Muscle of leg (tissue), 11 donors: Measurements from ENCODE around the gene IGLON5. TPM values are rescaled to one million over a fixed set of nuclear protein-coding genes. Genes with fewer than 3 reads are reported as not detected.

ENCODE experiments used
- DNase-seq: peaks from one replicate; pipeline ENCODE4 v3.0.0; 2013
- H3K27ac ChIP-seq: one replicate; pipeline ENCODE4 v1.5.1; 2013; ENCODE audit warnings: mild to moderate bottlenecking, low read length, control low read depth
- H3K27me3 ChIP-seq: one replicate; pipeline ENCODE4 v1.6.1; 2013; ENCODE audit warnings: low read length; ENCODE audit not compliant: control insufficient read depth, insufficient read depth
- H3K36me3 ChIP-seq: one replicate; pipeline ENCODE4 v1.6.1; 2013; ENCODE audit warnings: low read length; ENCODE audit not compliant: control insufficient read depth, insufficient read depth
- H3K4me1 ChIP-seq: one replicate; pipeline ENCODE4 v1.6.1; 2013; ENCODE audit warnings: low read length; ENCODE audit not compliant: control insufficient read depth, insufficient read depth
- H3K4me3 ChIP-seq: one replicate; pipeline ENCODE4 v1.5.1; 2013; ENCODE audit warnings: low read length, control low read depth
- H3K9me3 ChIP-seq: replicated peaks from 2 replicates; pipeline ENCODE4 v1.6.1; 2013; ENCODE audit warnings: low read depth, low read length; ENCODE audit not compliant: control insufficient read depth
- WGBS: methylation state at CpG from one replicate; pipeline ENCODE4 v1.1.5; 2013; ENCODE audit warnings: missing lambda C conversion rate; ENCODE audit not compliant: insufficient coverage; 5-methylcytosine and 5-hydroxymethylcytosine counted together
- polyA plus RNA-seq, 8 donors: library from polyadenylated mRNA; unstranded; fragments of 120-200 nt; gene quantifications; one replicate each; pipeline versions ENCODE4 v1.2.1 to v1.2.3, GENCODE V29; 2013; ENCODE audit warnings: inconsistent platforms in 1 of 8, low replicate concordance in 1 of 8; ENCODE audit not compliant: insufficient read length in 8 of 8, insufficient read depth in 1 of 8
- total RNA-seq: library from RNA; stranded (reverse); fragments of 120-200 nt; gene quantifications from one replicate; pipeline ENCODE4 v1.2.4, GENCODE V29; 2013

IGLON5 gene
- total and polyA plus RNA-seq, 9 donors: 0.14 to 0.73 (median 0.21) TPM; not detected in 1

DNA sequence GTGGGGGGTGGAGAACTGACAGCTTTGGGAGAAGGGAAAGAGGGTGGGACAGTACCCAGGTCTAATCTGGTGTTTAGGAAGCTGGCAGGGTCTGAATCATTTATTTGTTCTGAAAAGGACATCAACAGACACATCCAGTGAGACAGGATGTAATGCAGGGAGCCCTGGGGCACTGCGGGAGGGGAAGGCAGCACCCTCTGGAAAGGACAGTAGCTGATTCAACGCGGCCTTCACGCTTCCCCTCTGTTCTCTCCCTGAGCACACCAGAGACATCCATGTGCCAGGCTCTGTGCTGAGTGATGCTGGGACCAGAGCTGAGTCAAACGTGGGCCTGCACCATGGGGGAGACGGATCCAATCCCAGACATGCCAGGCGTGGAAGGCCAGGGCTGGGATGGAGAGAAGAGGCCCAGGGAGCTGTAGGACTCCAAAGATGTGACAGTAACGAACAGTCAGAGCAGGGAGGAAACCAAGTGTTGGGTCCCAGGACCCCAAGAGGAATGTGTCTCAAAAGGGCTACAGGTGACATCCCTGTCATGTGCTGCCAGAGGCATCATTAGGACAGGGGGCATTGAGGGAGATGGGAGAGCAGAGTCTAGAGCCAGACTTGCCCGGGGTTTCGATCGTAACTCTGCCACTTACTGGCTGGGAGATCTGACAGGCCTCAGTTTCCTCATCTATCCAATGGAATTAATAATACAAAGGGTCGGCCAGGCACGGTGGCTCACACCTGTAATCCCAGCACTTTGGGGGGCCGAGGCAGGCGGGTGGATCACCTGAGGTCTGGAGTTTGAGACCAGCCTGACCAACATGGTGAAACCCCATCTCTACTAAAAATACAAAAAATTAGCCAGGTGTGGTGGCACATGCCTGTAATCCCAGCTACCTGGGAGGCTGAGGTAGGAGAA is 53.0 kb downstream of the IGLON5 start:
- Histone ChIP-seq H3K27ac (no peak overlapping the region), H3K4me1 (peaks cover 24% of the 10 kb centered on the region), H3K4me3 (no peak overlapping the region), H3K9me3 (no peaks in the 10 kb centered on the region), H3K36me3 (no peaks in the 10 kb centered on the region), H3K27me3 (no peaks in the 10 kb centered on the region)
- no peak for DNase-seq
- WGBS: 76% methylated on average over 4 of the region's 15 CpGs

DNA sequence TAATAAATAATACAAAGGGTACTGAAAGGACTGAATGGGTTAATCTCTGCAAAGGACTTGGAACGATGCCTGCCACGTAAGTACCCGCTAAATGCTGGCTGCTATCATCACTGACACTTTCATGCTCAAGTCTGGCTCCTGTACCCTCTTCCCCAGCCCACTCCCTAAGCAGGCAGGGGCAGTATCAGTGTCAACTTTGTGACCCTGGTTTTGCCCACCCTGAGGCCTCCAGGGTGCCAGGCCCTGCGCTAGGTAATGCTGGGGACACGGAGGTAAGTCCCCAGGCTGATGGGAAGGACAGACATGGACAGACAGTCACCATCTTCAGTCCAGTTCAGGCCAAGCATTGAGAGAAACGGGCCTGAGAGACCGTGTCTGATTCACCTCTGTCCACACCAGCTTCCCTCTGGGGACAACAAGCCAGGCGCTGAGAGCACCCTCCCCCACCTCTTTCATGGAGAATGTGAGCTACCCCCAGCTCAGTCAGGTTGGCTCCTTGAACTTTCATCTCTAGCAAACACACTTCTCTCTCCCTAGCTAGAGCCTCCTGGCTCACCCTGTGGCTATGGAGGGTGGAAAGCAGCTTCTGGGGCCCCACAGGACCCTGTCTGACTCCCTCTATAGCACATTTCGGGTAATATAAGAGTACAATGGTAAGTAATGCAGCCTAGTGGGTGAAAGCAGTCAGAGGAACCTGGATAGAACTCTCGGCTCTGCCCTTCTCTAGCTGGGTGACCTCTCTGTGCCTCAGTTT is 53.9 kb downstream of the IGLON5 start:
- Histone ChIP-seq H3K4me3 (peak overlapping the region; percentile 81), H3K9me3 (no peaks in the 10 kb centered on the region), H3K27ac (peak overlapping the region; percentile 70), H3K27me3 (no peaks in the 10 kb centered on the region), H3K36me3 (no peaks in the 10 kb centered on the region), H3K4me1 (peaks cover 24% of the 10 kb centered on the region)
- DNase-seq: peak; percentile 49
- WGBS: 16% methylated on average over 7 of the region's 10 CpGs

DNA sequence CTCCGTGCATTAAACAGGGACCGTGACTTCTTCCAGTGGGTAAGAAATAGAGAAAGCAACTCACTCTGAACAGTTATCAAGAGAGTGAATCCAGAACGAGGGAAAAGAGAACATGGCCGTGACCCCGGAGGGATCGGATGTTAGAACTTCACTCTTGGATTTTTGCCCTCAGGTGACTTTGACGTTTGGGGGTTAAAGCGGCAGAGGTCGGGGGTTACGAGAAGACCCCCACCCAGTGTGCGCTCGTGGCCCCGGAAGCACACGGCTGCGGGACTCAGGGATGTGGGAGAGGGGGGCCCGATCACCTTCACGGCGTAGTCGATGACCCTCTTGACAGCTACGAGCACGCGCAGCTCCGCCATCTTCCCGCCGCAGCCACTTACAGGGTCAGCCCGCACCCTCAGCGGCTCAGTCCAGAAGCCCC is 54.5 kb downstream of the IGLON5 start, which contains the start of gene ETFB:
ETFB (minus strand) TSS at position 424 of the 424 bp plus-strand sequence; CDS start at position 362, 62 bp downstream.
- Histone ChIP-seq H3K27ac (peak within 1 kb of the TSS; percentile 99), H3K36me3 (no peaks in the 10 kb centered on the region), H3K27me3 (no peaks in the 10 kb centered on the region), H3K9me3 (no peaks in the 10 kb centered on the region), H3K4me1 (peaks cover 24% of the 10 kb centered on the region), H3K4me3 (peak within 1 kb of the TSS; percentile 85)
- DNase-seq: no peak
- 1% methylated on average over 21 of the region's 27 CpGs for WGBS

DNA sequence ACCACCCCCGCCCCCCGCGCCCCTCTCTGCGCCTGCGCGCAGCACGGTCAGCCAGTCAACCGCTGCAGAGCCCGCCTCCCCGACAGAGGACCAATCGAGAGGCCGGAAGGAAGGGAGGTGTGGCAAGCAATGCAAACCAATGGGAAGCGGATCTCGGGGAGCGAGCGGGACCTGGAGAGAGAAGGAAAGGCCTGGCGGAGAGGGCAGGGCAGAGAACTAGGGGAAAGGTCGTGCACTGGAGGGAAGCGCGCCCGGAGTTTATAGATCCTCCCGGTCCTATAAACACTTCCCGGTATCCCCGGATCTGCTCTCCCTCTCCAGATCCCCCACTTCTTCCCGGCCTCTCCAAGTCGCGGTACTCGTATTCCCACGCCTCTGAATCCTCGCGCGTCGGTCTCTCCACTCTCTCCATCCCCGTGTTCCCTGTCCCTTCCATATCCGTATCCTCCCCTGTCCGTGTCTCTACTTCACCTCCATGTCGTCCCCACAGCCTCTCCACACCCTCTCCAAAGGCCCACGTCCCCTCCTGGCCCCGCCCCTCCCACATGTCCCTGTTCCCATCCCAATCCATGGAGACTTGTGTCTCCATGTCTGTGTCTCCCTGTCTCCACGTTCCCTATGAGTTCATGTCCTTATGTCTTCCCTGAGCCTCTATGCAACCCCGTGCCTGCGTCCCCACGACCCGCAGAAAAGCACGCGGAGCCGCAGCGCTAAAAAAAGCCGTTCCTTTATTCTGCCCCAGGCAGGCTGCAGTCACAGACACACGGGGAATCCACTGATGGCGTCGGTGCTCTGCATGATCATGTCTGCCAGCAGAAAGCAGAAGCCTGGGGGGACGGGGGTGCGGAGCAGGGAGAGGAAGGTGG is 55.2 kb downstream of the IGLON5 start:
- Histone ChIP-seq H3K4me3 (peak overlapping the region; percentile 85), H3K9me3 (no peaks in the 10 kb centered on the region), H3K36me3 (no peaks in the 10 kb centered on the region), H3K27me3 (no peaks in the 10 kb centered on the region), H3K4me1 (peaks cover 24% of the 10 kb centered on the region), H3K27ac (peak overlapping the region; percentile 99)
- 0% methylated on average over 46 of the region's 54 CpGs for WGBS
- peak; percentile 99 for DNase-seq

DNA sequence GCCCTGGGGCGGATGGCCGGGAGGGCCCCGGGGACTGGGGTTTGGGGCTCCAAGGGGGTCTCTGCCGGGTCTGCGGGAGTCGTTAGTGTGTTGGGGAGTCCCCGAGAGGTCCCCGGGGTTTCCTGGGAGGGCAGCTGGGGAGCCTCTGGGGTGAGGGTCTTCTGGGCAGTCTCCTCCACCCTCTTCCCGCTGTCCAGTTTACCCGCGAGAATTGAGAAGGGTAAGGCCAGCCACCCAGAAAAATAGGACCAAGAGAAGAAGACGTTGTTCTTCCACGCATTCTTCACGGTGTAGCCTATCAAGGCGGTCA is 55.8 kb downstream of the IGLON5 start:
- no peaks in the 10 kb centered on the region for H3K36me3 ChIP-seq
- H3K4me1 ChIP-seq: peaks cover 24% of the 10 kb centered on the region

DNA sequence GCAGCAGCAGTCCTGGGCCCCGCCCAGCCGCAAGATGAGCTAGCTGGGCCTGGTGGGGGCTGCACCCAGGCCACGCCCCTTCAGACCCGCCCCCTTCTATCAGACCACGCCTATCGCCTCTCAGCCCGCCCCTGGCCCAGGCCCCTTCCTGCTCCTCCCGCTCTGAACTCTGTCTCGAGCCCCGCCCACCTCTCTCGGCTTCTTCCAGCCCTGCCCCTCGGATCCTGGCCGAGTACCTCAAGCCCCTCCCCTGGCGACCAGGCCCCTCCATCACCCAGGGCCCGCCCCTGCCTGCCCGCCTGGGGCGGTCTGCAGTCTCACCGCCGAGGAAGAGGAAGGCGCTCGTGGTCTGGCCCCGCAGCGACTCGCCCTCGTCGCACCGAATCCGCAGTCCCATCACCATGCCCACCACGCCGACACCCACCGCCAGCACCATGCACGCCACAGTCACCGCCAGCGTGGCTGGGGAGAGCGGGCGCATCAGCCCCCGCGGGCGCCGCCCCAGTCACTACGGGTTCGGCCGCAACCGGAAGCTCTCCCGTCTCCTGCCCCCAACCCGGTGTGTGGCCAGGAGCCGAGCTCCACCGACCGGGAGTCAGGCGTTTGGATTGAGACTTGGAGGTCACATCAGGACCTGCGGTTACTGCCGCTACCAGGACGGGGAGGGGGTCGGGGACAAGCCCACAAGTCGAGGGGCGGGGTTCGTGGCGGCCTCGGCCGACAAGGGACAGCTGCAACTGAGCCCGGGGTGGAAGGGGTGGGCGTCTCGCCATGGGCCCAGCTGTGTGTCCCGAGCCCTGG is 56.3 kb downstream of the IGLON5 start:
- peak overlapping the region; percentile 85 for H3K4me3 ChIP-seq
- no peaks in the 10 kb centered on the region for H3K36me3 ChIP-seq
- H3K4me1 ChIP-seq: peaks cover 24% of the 10 kb centered on the region
- peak; percentile 99 for DNase-seq
- WGBS: under 1% methylated on average over 63 of the region's 64 CpGs
- no peaks in the 10 kb centered on the region for H3K9me3 ChIP-seq
- H3K27ac ChIP-seq: peak overlapping the region; percentile 99
- no peaks in the 10 kb centered on the region for H3K27me3 ChIP-seq

More for the DNA sequence above, 55.8 kb downstream of the IGLON5 start:
- no peak for DNase-seq
- Histone ChIP-seq H3K27me3 (no peaks in the 10 kb centered on the region), H3K9me3 (no peaks in the 10 kb centered on the region), H3K27ac (peak overlapping the region; percentile 99), H3K4me3 (peak overlapping the region; percentile 85)
- 0% methylated on average over 9 of the region's 15 CpGs for WGBS

DNA sequence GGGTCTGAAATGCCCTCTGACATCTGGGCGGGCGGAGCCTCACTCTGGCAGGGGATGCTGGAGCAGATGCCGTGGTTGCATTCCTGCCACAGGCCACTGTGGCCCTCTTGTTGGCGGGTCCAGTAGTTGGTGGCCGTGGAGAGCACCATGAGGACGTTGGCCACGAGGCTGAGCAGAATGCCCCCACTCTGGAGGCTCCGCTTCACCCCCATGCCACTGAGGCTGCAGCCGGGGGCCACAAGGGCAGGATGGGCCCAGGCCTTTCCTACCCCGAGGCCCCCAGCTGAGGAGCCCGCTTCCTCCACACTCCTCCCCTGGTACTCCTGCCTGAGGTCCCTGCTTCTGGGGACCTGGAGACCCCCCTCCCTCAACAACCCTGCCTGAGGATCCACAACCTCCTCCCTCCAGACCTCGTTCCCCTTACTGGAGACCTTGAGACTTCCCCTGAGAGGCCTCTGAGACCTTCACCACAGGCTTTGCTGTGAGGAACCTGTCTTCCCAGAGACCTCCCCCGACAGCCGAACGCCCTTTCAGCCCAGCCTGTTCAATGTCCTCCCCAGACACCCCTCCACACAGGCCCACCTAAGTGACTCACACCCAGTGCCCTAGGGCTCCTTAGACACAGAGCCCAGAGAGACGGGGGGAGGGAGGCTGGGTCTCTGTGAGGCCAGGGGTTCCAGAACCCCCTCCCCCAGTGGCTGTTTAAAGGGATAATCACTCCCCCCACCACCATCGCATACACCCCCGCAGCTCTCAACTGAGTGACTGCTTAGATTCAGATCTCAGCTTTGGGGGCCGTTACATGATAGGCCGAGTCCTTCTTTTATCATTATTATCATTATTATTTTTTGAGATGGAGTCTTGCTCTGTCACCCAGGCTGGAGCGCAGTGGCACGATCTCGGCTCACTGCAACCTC is 57.2 kb downstream of the IGLON5 start, which contains the start of gene CLDND2:
CLDND2 (minus strand) TSS at position 638 of the 917 bp plus-strand sequence; CDS start at position 212, 426 bp downstream.
- H3K9me3 ChIP-seq: no peaks in the 10 kb centered on the region
- WGBS: 33% methylated on average over 12 of the region's 23 CpGs
- DNase-seq: peak; percentile 30
- no peaks in the 10 kb centered on the region for H3K27me3 ChIP-seq
- no peaks in the 10 kb centered on the region for H3K36me3 ChIP-seq
- peak within 1 kb of the TSS; percentile 85 for H3K4me3 ChIP-seq
- peaks cover 24% of the 10 kb centered on the region for H3K4me1 ChIP-seq
- H3K27ac ChIP-seq: peak within 1 kb of the TSS; percentile 99

DNA sequence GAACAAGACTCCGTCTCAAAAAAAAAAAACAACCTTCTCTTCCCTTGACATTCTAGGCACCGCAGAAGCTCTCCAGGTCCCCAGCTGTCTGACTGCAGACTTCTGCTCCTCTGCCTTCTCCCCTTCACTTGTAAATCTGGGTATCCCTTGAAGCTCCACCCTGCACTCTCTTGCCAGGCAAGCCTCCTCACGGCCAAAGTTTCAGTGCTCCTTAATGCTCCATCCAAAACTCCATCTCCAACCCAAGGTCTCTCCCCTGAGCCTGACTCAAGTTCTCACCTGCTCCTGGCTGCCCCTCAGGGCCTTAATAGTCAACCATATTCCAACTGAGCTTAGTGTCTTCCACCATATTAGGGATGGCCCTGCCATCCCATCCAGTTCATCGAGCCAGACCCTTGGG is 58.8 kb downstream of the IGLON5 start:
- no peaks in the 10 kb centered on the region for H3K27me3 ChIP-seq
- no peak overlapping the region for H3K27ac ChIP-seq
- no peaks in the 10 kb centered on the region for H3K36me3 ChIP-seq
- H3K4me3 ChIP-seq: no peak overlapping the region
- peaks cover 21% of the 10 kb centered on the region for H3K4me1 ChIP-seq
- no peak for DNase-seq
- H3K9me3 ChIP-seq: no peaks in the 10 kb centered on the region
- 72% methylated on average over 3 of the region's 4 CpGs for WGBS
